ENCODE results near the gene PDLIM7. TPM values are rescaled to one million over a fixed set of nuclear protein-coding genes. Genes with fewer than 3 reads are reported as not detected.

The PDLIM7 gene
- total and polyA plus RNA-seq, 10 of the 15 experiments (the other 5 are each of a cell fraction or from before 2014, with no cell fraction given), result 0.82 to 36.6 (median 19.3) TPM

DNA sequence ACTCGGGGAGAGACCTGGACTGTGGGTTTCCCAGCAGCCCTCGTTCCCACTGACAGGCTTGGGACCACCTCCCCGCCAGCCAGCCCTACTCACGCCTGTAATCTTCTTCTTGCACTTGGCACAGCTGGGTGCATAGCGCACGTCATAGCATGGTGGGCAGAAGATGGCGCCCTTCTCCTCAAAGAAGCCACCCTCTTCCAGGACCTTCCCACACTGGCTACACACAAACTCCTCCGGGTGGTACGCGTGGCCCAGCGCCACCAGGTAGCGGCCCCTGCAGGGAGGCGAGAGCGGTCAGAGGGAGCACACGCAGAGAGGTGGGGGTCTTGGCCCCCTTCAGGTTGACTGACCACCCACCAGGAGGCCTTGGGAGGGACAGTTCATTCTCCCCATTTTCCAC, 9.4 kb downstream of the PDLIM7 start (continued):
- TF ChIP-seq, protein P1, sequence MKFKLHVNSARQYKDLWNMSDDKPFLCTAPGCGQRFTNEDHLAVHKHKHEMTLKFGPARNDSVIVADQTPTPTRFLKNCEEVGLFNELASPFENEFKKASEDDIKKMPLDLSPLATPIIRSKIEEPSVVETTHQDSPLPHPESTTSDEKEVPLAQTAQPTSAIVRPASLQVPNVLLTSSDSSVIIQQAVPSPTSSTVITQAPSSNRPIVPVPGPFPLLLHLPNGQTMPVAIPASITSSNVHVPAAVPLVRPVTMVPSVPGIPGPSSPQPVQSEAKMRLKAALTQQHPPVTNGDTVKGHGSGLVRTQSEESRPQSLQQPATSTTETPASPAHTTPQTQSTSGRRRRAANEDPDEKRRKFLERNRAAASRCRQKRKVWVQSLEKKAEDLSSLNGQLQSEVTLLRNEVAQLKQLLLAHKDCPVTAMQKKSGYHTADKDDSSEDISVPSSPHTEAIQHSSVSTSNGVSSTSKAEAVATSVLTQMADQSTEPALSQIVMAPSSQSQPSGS (IDR thresholded peaks at IDR 0.05; ENCODE audit: low read length), result no peak
- TF ChIP-seq, protein P2, sequence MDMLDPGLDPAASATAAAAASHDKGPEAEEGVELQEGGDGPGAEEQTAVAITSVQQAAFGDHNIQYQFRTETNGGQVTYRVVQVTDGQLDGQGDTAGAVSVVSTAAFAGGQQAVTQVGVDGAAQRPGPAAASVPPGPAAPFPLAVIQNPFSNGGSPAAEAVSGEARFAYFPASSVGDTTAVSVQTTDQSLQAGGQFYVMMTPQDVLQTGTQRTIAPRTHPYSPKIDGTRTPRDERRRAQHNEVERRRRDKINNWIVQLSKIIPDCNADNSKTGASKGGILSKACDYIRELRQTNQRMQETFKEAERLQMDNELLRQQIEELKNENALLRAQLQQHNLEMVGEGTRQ (IDR thresholded peaks at IDR 0.05; ENCODE audit: borderline replicate concordance, low read depth, low read length), result no peak
- TF ChIP-seq WRNIP1 (IDR thresholded peaks at IDR 0.05; ENCODE audit: borderline replicate concordance, low read depth, low read length), result no peak
- no peak for TF ChIP-seq KLF5 (IDR thresholded peaks at IDR 0.05; ENCODE audit: partially characterized antibody)
- no peak for TF ChIP-seq MYC (IDR thresholded peaks at IDR 0.05; ENCODE audit: insufficient read depth, insufficient read length, insufficient replicate concordance, low read length, severe bottlenecking)

DNA sequence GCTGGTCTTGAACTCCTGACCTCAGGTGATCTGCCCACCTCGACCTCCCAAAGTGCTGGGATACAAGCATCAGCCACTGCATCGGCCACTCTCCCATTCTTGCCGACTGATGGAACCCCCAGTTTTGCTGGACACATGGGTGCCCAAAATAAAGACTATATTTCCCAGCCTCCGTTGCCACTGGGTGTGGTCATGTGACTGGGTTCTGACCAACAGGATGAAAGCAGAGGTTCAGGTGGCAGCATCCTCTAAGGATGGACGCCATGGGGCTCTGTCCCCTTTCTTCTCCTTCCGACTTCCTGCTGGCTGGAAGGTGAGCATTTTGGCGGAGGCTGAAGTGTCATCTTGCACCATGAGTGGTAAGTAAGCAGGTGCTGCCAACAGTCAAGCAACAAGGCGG, 10.3 kb downstream of the PDLIM7 start:
- 84% methylated on average over 8 of the region's 8 CpGs for WGBS (ENCODE audit: insufficient coverage, insufficient replicate concordance, low lambda C conversion rate, missing lambda C conversion rate)

More for the DNA sequence above, 10.3 kb downstream of the PDLIM7 start:
- no TSS peak for BruUV-seq (replicated peaks)
- no peak overlapping the region for H2AFZ ChIP-seq (ENCODE audit: control insufficient read depth, low read depth, low read length)
- FAIRE-seq, result no peak
- H3K4me2 ChIP-seq (ENCODE audit: control insufficient read depth, insufficient read depth), result no peak overlapping the region
- in situ Hi-C loops (cut with MboI) (no loop called here), intact Hi-C loops (cut with micrococcal nuclease; ENCODE audit: unreplicated experiment) (no loop called here)
- no peaks in the 10 kb centered on the region for H3K27me3 ChIP-seq (replicated peaks in 1 of 2; ENCODE audit: control insufficient read depth in 2 of 2, insufficient read depth in 2 of 2, low read length in 1 of 2)
- no peaks in the 10 kb centered on the region for H3K4me1 ChIP-seq (ENCODE audit: control insufficient read depth, insufficient read depth, low read length)
- ChIA-PET CTCF (no interaction called here), SMC1A (ENCODE audit: uncharacterized antibody, unreplicated experiment) (no interaction called here), RAD21 (ENCODE audit: unreplicated experiment) (no interaction called here), POLR2A (no interaction called here)
- no peaks in the 10 kb centered on the region for H3K79me2 ChIP-seq (ENCODE audit: control insufficient read depth, insufficient read depth, low read length)
- H3K4me3 ChIP-seq, result no peak overlapping the region
- peaks cover 0 to 6% of the 10 kb centered on the region in 2 experiments; a peak in 2 of 4 replicates for H3K36me3 ChIP-seq (ENCODE audit: control insufficient read depth in 2 of 2, insufficient read depth in 2 of 2, low read length in 1 of 2)
- no peaks in the 10 kb centered on the region for H3K9me3 ChIP-seq (replicated peaks; ENCODE audit: control insufficient read depth, insufficient read depth, low read length)
- no peak overlapping the region for H3K9ac ChIP-seq (ENCODE audit: control insufficient read depth, insufficient read depth, low read length)
- H4K20me1 ChIP-seq (ENCODE audit: control insufficient read depth, insufficient read depth), result no peaks in the 10 kb centered on the region
- no peak for ATAC-seq
- DNase-seq (ENCODE audit: low read depth, low spot score), result no peak
- H3K27ac ChIP-seq (ENCODE audit: control insufficient read depth, insufficient read depth), result no peak overlapping the region
- no peak for TF ChIP-seq ZNF24 (IDR thresholded peaks at IDR 0.05)
- no peak for TF ChIP-seq HCFC1 (IDR thresholded peaks at IDR 0.05; ENCODE audit: low read length)
- no peak for TF ChIP-seq HDGF (IDR thresholded peaks at IDR 0.05)
- TF ChIP-seq ZNF384 (IDR thresholded peaks at IDR 0.05; ENCODE audit: borderline replicate concordance, low read depth, low read length), result no peak
- TF ChIP-seq PML (IDR thresholded peaks at IDR 0.05; ENCODE audit: low read length), result no peak
- TF ChIP-seq SIN3A (IDR thresholded peaks at IDR 0.05; ENCODE audit: low read depth, low read length), result no peak
- no peak for TF ChIP-seq BCL11A (IDR thresholded peaks at IDR 0.05; ENCODE audit: low read depth, low read length)
- TF ChIP-seq STAT3 (IDR thresholded peaks at IDR 0.05; ENCODE audit: low read depth, low read length), result no peak
- TF ChIP-seq, protein P3, sequence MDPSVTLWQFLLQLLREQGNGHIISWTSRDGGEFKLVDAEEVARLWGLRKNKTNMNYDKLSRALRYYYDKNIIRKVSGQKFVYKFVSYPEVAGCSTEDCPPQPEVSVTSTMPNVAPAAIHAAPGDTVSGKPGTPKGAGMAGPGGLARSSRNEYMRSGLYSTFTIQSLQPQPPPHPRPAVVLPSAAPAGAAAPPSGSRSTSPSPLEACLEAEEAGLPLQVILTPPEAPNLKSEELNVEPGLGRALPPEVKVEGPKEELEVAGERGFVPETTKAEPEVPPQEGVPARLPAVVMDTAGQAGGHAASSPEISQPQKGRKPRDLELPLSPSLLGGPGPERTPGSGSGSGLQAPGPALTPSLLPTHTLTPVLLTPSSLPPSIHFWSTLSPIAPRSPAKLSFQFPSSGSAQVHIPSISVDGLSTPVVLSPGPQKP (IDR thresholded peaks at IDR 0.05; ENCODE audit: low read depth, low read length), result no peak
- no peak for TF ChIP-seq CBX3 (IDR thresholded peaks at IDR 0.05; ENCODE audit: borderline replicate concordance, low read depth)
- no peak for TF ChIP-seq GATAD2B (conservative IDR thresholded peaks at IDR 0.05; ENCODE audit: low read depth)
- TF ChIP-seq JUND (IDR thresholded peaks at IDR 0.05; ENCODE audit: low read depth, low read length), result no peak

Data from GM12878 (cell line).